ENCODE results near the gene RUSF1. TPM values are rescaled to one million over a fixed set of nuclear protein-coding genes. Genes with fewer than 3 reads are reported as not detected.

The RUSF1 gene
- total RNA-seq, 1 experiment from 2014 or later, result 59.3 TPM

GRCh38 chr16:31519759-31520431, 11.7 kb upstream of the RUSF1 start:
- no TSS peak for BruUV-seq (replicated peaks)
- H4K20me1 ChIP-seq (ENCODE audit: insufficient read depth), result no peaks in the 10 kb centered on the region
- no peaks in the 10 kb centered on the region for H3K9me2 ChIP-seq (ENCODE audit: insufficient read depth)
- H2AFZ ChIP-seq (ENCODE audit: low read depth, low read length, poor library complexity, severe bottlenecking), result no peak overlapping the region
- RAD21 ChIA-PET (ENCODE audit: low non-redundant PET in 1 of 2, low total read pairs in 2 of 2, uncharacterized antibody in 2 of 2, unreplicated experiment in 2 of 2), result no interaction called here
- ATAC-seq (no peak), DNase-seq (ENCODE audit: low read depth, low spot score) (no peak)
- CTCF ChIA-PET, result no interaction called here
- no peaks in the 10 kb centered on the region for H3K4me1 ChIP-seq (ENCODE audit: control insufficient read depth in 1 of 2, insufficient read depth in 2 of 2, low read length in 2 of 2)
- H3K4me2 ChIP-seq (ENCODE audit: low read length), result no peak overlapping the region
- intact Hi-C loops (cut with micrococcal nuclease), result no loop called here
- H3K36me3 ChIP-seq (ENCODE audit: control insufficient read depth in 1 of 2, insufficient read depth in 2 of 2, low read length in 2 of 2), result no peaks in the 10 kb centered on the region
- H3K27me3 ChIP-seq (ENCODE audit: insufficient read depth, low read length), result no peaks in the 10 kb centered on the region
- no peak overlapping the region for H3K4me3 ChIP-seq (replicated peaks in 1 of 2; ENCODE audit: low read depth in 1 of 2, low read length in 2 of 2)
- no peaks in the 10 kb centered on the region for H3K79me2 ChIP-seq (ENCODE audit: insufficient read depth, low read length)
- H3K9ac ChIP-seq (ENCODE audit: low read length), result no peak overlapping the region
- H3K27ac ChIP-seq (ENCODE audit: low read depth, low read length), result no peak overlapping the region
- TF ChIP-seq TCF7L2 (IDR thresholded peaks at IDR 0.05; ENCODE audit: borderline replicate concordance, extremely low read depth, insufficient read depth, insufficient read length), result no peak
- TF ChIP-seq EZH2 (IDR thresholded peaks at IDR 0.05), result no peak
- TF ChIP-seq SRF (IDR thresholded peaks at IDR 0.05; ENCODE audit: low read depth), result no peak
- no peak for TF ChIP-seq CBX3 (IDR thresholded peaks at IDR 0.05; ENCODE audit: low read depth)
- no peak for TF ChIP-seq ZFX (IDR thresholded peaks at IDR 0.05)
- TF ChIP-seq, protein P1, sequence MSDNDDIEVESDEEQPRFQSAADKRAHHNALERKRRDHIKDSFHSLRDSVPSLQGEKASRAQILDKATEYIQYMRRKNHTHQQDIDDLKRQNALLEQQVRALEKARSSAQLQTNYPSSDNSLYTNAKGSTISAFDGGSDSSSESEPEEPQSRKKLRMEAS (IDR thresholded peaks at IDR 0.05), result no peak
- no peak for TF ChIP-seq FOSL1 (IDR thresholded peaks at IDR 0.05; ENCODE audit: low read depth)
- no peak for TF ChIP-seq REST (IDR thresholded peaks at IDR 0.05; ENCODE audit: low read depth)
- no peak for TF ChIP-seq SIN3A (IDR thresholded peaks at IDR 0.05; ENCODE audit: low read depth)
- TF ChIP-seq, protein P2, sequence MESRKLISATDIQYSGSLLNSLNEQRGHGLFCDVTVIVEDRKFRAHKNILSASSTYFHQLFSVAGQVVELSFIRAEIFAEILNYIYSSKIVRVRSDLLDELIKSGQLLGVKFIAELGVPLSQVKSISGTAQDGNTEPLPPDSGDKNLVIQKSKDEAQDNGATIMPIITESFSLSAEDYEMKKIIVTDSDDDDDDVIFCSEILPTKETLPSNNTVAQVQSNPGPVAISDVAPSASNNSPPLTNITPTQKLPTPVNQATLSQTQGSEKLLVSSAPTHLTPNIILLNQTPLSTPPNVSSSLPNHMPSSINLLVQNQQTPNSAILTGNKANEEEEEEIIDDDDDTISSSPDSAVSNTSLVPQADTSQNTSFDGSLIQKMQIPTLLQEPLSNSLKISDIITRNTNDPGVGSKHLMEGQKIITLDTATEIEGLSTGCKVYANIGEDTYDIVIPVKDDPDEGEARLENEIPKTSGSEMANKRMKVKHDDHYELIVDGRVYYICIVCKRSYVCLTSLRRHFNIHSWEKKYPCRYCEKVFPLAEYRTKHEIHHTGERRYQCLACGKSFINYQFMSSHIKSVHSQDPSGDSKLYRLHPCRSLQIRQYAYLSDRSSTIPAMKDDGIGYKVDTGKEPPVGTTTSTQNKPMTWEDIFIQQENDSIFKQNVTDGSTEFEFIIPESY (IDR thresholded peaks at IDR 0.05; ENCODE audit: extremely low read depth, insufficient replicate concordance, low read length), result no peak
- no peak for TF ChIP-seq YY1 (IDR thresholded peaks at IDR 0.05; ENCODE audit: extremely low read depth, insufficient replicate concordance, low read depth, low read length)
- TF ChIP-seq POLR2A (IDR thresholded peaks at IDR 0.05; ENCODE audit: borderline replicate concordance, extremely low read depth, insufficient read depth, insufficient read length), result no peak
- POLR2A ChIA-PET, result no interaction called here
- no peaks in the 10 kb centered on the region; a peak in 1 of 4 replicates for H3K9me3 ChIP-seq (ENCODE audit: control insufficient read depth in 1 of 2, insufficient read depth in 1 of 2, low read depth in 1 of 2, low read length in 2 of 2)

All from HCT116 (cell line).